NCI-H774 (cell line): ENCODE results near the gene RAB1A.
"Not testable (repeated sequence)": the region's sequence is repeated elsewhere in the genome, so short reads cannot be mapped to it uniquely, and the experiment has no call there.

Experiments used
- DNase-seq: peaks from one replicate; lab custom pipeline; 2025; lab: John Stamatoyannopoulos, UW

The RAB1A gene

GRCh38 chr2:65129826-65130663 lies at the start of gene RAB1A:
Gene RAB1A, minus strand, starts transcription at chr2:65130106. Its CDS starts 191 bp downstream, at chr2:65129915.
- DNase-seq, result peak; percentile 99

DNA sequence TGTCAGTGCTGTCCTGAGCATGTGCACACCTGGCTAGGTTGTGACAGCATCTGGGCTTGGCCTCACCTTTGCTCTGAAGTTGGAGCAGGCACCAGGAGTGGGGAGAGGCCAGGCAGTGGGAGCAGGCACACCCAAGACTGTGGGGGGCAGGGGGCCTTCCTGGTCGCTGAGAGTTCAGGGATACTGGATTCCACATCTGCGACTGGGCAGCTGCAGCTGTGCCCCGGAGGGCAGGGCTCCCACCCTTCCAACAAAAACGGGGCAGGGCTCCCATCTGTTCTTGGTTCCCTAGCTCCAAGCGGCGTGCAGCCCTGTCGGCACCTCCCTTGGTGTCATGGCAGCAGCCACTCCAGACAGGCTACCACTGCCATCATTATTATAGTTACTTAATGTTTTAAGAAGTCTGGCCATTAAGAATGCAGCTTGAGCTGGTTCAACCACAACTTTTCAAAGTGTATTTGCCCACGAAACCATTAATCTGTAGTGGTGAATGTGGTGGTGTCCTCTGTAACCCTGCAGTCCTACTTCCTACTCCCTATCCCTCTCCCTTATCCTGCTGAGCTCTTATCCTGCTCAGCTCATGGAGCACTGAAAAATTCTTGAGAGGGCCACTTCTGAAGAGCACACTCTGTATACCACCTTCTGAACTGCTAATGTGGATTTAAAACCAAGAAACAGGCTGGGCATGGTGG lies 48.0 kb upstream of the RAB1A start:
- no peak for DNase-seq

- DNase-seq, result no peak
Measured at GRCh38 chr2:65175894-65176530, 46.1 kb upstream of the RAB1A start.

- DNase-seq, result not testable (repeated sequence)
Measured at GRCh38 chr2:65174031-65174430, 44.1 kb upstream of the RAB1A start.

DNA sequence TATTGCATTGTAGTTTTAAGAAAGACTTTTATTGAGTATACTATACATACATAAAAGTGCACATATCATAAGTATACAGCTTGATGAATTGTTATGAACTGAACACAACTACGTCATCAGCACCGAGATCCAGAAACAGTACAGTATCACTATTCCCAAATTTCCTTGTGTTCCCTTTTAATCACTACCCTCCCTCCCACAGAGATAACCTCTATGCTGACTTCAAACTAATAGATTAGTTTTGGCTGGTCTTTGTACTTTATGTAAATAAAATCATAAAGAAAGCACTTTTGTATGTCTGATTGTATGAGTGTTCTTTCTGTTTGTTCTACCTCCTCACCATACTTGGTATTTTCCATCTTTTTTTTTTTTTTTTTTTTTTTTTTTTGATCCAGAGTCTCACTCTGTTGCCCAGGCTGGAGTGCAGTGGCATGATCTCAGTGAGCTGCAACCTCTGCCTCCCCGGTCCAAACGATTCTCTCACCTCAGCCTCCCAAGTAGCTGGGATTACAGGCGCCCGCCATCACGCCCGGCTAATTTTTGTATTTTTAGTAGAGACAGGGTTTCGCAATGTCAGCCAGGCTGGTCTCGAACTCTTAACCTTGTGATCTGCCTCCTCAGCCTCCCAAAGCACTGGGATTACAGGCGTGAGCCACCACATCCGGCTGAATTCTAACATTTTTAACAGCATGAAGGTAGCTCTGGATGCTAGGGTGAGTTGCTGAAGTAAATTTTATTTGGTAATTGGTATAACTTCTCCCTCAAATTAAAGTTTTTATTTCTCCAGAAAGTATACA lies 43.3 kb upstream of the RAB1A start:
- DNase-seq, result no peak

DNA sequence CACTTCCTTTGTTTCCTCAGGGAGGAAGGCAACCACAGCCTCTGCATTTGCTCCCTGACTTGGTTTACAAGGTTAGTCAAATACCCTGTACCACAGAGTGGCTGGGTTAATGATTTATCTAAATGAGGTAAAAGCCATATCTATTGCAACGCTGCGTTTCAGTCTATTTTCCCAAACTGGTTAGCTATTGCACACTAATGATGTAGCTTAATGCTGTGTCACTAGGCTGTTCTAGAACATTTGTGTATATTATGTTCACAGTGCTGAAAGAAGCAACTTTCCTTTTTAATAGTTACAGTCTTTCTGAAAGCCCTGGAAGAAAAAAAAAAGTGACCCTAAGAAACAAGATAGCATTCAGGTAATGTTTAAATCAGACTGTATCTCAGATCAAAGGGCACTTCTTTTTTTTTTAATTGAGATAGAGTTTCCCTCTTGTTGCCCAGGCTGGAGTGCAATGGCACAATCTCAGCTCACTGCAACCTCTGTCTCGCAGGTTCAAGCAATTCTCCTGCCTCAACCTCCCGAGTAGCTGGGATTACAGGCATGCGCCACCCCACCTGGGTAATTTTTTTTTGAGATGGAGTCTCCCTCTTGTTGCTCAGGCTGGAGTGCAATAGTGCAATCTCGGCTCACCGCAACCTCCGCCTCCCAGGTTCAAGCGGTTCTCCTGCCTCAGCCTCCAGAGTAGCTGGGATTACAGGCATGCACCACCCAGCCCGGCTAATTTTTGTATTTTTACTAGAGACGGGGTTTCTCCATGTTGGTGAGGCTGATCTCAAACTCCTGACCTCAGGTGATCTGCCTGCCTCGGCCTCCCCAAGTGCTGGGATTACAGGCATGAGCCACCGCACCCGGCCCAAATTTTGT lies 40.9 kb upstream of the RAB1A start:
- DNase-seq, result not testable (repeated sequence)

DNA sequence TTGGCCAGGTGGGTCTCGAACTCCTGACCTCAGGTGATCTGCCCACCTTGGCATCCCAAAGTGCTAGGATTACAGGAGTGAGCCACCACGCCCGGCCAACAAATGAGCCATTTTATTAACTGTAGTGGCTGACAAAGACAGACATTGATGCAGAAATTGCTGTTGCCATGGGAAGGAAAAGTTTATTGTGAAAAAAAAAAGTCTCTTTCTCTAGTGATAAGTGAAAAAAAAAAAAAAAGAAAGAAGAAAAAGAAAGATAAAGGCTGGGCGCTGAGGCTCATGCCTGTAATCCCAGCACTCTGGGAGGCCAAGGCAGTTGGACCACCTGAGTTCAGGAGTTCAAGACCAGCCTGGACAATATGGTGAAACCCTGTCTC lies 39.8 kb upstream of the RAB1A start:
- DNase-seq, result no peak

- no peak for DNase-seq
Measured at GRCh38 chr2:65165558-65165957, 35.7 kb upstream of the RAB1A start.

DNA sequence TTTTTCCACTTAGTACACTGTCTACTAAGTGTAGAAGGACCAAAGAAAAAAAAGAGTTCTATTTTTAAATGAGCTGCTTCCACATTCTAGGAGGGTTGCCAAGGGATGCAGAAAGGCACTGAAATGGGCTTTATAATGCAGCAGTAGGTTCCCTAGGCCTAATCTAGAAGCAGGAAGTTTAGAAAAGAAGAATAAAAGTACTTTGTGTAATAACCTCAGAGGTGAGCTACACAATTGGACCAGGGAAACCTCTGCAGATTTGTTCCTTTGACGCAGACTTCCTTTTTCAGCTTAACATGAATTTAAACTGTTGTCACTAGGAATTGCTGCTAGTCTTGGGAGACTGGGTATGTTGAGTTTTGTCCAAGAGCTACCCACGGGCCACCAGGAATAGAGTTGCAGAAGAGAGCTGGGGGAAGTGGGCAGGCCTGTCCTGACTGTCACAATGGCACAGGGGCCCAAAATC lies 34.6 kb upstream of the RAB1A start:
- DNase-seq, result no peak

DNA sequence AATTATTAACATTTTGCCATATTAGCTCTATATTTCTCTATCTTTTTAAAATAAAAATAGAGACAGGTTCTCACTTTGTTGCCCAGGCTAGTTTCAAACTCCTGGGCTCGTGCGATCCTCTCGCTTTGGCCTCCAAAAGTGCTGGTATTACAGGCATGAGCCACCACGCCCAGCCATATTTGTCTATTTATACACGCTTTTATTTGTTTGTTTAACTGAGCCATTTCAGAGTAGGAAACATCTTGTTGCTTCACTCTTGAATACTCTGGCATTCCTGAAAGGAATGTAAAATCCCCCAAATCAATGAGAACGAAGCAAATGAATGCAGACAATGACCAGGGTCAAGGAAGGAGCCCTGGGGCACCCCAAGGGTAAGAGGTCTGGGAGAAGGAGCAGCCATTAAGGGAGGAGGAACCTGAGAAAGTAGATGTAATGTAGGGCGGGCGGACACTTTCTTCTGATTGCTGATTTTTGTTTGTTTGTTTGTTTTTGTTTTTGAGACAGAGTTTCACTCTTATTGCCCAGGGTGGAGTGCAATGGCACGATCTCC lies 31.7 kb upstream of the RAB1A start:
- DNase-seq, result no peak

GRCh38 chr2:65159906-65160305 lies 30.0 kb upstream of the RAB1A start:
- DNase-seq, result no peak

DNA sequence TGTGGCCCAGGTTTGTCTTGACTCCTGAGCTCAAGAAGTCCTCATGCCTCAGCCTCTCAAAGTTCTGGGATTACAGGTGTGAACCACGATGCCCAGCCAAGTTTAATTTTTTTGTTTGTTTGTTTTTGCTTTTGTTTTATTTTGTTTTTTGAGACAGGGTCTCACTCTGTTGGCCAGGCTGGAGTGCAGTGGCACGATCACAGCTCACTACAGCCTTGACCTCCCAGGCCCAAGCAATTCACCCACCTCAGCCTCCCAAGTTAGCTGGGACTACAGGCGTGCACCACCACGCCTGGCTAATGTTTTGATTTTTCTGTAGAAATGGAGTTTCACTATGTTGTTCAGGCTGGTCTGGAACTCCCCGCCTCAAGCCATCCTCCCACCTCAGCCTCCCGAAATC lies 29.4 kb upstream of the RAB1A start:
- no peak for DNase-seq

DNA sequence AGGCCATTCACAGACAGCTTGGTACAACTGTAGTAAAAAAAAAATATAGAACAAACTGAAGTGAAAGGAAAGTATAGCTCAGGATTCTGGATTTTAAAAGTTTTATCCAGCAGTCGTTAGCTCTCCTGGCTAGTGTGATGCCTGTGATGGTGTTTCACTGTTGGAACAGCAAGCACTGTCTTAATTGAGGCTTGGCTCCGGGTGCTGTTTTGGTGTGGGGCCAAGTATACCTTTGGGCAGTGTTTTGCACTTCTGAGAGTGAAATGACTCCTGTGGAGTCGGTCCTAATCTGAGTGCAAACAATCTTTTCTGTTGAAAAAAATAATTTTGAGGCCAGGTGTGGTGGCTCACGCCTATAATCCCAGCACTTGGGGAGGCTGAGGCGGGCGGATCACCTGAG lies 28.7 kb upstream of the RAB1A start:
- DNase-seq, result no peak

DNA sequence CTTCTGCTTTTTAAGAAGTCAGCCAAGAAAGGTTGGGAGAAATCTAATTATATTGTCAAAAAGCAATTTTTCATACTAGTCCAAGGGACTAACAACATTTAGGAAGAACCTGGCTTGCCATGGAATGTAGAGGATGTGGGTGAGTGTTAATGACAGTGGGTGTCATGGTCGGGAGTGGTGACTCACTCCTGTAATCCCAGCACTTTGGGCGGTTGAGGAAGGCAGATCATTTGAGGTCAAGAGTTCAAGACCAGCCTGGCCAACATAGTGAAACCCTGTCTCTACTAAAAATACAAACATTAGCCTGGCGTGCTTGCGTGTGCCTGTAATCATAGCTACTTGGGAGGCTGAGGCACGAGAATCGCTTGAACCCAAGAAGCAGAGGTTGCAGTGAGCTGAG lies 27.9 kb upstream of the RAB1A start:
- DNase-seq, result not testable (repeated sequence)

DNA sequence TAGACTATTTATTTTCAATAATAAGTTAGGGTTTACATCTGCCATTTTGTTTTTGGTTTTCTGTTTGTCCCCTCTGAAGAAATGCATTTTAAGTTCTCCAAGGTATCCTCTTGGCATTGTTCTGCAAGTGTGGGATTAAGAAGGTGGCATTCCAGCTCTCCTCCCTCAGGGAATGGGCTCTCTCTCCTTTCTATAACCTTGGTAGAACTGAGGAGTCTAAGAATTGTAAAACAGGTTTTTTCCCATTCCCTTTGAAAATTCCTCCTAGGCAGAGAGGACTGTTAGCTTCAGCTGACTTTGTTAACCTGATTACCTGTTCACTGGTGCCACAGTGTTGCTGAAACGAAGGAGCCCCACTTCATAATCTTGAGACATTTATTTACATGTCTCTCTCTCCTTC lies 26.1 kb upstream of the RAB1A start:
- no peak for DNase-seq

DNA sequence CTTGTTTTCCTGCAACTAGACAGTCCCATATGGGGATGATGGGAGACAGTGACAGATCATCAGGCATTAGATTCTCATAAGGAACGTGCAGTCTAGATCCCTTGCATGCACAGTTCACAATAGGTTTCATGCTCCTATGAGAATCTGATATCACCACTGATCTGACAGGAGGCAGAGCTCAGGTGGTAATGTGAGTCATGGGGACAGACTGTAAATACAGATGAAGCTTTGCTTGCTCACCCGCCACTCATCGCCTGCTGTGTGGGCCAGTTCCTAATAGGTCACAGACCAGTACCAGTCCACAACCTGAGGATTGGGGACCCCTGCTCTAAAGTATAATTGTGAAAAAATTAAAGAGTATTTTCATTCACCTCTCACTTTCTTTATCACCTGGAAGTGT lies 23.6 kb upstream of the RAB1A start:
- DNase-seq, result no peak

GRCh38 chr2:65146078-65146477 lies 16.2 kb upstream of the RAB1A start:
- no peak for DNase-seq

DNA sequence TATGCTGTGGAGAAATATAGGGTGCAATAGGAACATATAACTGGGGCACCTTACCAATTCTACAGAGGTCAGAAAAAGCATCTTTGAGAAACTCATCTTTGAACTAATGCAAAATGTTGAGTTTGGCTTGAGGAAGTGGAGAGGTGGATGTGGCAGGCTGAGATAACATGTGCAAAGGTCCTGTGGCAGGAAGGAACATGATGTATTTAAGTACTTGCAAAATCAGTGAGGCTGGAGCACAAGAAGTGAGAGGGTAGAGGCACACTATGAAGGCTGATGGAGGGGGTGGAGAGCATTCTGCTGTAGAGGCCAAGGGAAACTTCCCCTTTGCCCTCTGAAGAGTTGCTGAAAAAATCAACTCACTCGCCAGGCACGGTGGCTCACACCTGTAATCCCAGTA lies 14.7 kb upstream of the RAB1A start:
- no peak for DNase-seq

GRCh38 chr2:65142515-65142914 lies 12.6 kb upstream of the RAB1A start:
- no peak for DNase-seq

DNA sequence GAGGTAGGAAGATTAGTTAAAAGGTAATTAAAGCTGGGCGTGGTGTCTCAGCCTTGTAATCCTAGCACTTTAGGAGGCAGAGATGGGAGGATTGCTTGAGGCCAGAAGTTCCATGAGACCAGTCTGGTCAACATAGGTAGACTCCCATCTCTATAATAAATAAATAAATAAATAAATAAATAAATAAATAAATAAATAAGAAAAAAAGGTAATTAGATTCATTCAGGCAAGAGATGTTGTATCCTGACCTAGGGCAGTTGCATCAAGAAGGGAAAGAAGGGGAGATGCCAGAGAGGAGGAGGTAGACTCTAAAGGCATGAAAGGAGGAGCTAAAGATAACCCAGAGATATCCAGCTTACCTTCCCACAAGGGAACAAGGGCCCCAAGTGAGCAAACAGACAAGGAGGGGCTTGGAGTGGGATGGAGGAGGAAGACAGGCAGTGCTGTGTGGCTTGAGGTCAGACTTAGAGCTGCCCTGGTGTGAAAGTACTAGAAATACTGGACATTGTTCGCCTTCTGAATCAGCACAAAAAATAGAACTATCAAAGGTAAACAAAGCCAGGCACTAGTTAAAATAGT lies 7.4 kb upstream of the RAB1A start:
- no peak for DNase-seq
